ENCODE data around the gene ACTR1B. TPM values are rescaled to one million over a fixed set of nuclear protein-coding genes. Genes with fewer than 3 reads are reported as not detected.

ACTR1B gene
- polyA plus RNA-seq, 3 donors, result 8.9 to 64.4 (median 9.9) TPM

- Mint-ChIP-seq H3K4me1 (peaks cover 5% of the 10 kb centered on the region), H3K9me3 (peaks cover 0 to 2% (median 0%) of the 10 kb centered on the region in 7 donors), H3K27me3 (ENCODE audit: low read depth in 3 of 3) (peaks cover 4 to 7% (median 6%) of the 10 kb centered on the region in 3 donors), H3K36me3 (no peaks in the 10 kb centered on the region), H3K27ac (no peak overlapping the region), H3K4me3 (no peak overlapping the region)
- Histone ChIP-seq H3K4me3 (replicated peaks in 1 of 3; ENCODE audit: low read depth in 2 of 3, low read length in 3 of 3) (no peak overlapping the region), H3K4me1 (ENCODE audit: control insufficient read depth in 1 of 2, insufficient read depth in 2 of 2, low read length in 2 of 2) (no peaks in the 10 kb centered on the region), H3K27ac (ENCODE audit: low read depth in 1 of 2, low read length in 2 of 2) (no peak overlapping the region), H3K4me2 (replicated peaks; ENCODE audit: extremely low read depth, low read length, poor library complexity, severe bottlenecking) (no peak overlapping the region), H2AFZ (ENCODE audit: insufficient read depth, low read depth, low read length, poor library complexity, severe bottlenecking) (no peak overlapping the region), H3K79me2 (ENCODE audit: insufficient read depth, low read length) (no peaks in the 10 kb centered on the region), H3K9me3 (replicated peaks in 1 of 2; ENCODE audit: control insufficient read depth in 1 of 2, insufficient read depth in 1 of 2, low read length in 2 of 2) (no peaks in the 10 kb centered on the region), H4K20me1 (ENCODE audit: insufficient read depth, low read length) (no peaks in the 10 kb centered on the region), H3K9ac (ENCODE audit: insufficient read depth, low read length, poor library complexity, severe bottlenecking) (no peak overlapping the region), H3K27me3 (ENCODE audit: control insufficient read depth in 2 of 2, insufficient read depth in 2 of 2, low read length in 2 of 2) (no peaks in the 10 kb centered on the region), H3K36me3 (replicated peaks in 1 of 2; ENCODE audit: control insufficient read depth in 1 of 2, insufficient read depth in 2 of 2, low read length in 2 of 2) (no peaks in the 10 kb centered on the region)
- DNase-seq, result no peak
- 93% methylated on average over 3 of the region's 19 CpGs for WGBS (ENCODE audit: insufficient coverage)
- intact Hi-C loops (cut with micrococcal nuclease), result loop anchor here in 1 of 2 donors (10.0 kb wide), 1 partner anchor 682 kb away; no protein-coding TSS in a partner anchor
- no peak for TF ChIP-seq CTCF (IDR thresholded peaks at IDR 0.05)
Observed at GRCh38 chr2:97702731-97703470, 39.1 kb upstream of the ACTR1B start.

GRCh38 chr2:97701851-97702465, 38.1 kb upstream of the ACTR1B start:
- WGBS (ENCODE audit: insufficient coverage), result 94% methylated on average over 6 of the region's 6 CpGs
- intact Hi-C loops (cut with micrococcal nuclease), result loop anchor here in 1 of 2 donors (10.0 kb wide), 1 partner anchor 683 kb away; no protein-coding TSS in a partner anchor

More at GRCh38 chr2:97701851-97702465, 38.1 kb upstream of the ACTR1B start:
- Histone ChIP-seq H3K4me1 (ENCODE audit: control insufficient read depth in 1 of 2, insufficient read depth in 2 of 2, low read length in 2 of 2) (no peaks in the 10 kb centered on the region), H2AFZ (ENCODE audit: insufficient read depth, low read depth, low read length, poor library complexity, severe bottlenecking) (no peak overlapping the region), H3K4me2 (replicated peaks; ENCODE audit: extremely low read depth, low read length, poor library complexity, severe bottlenecking) (no peak overlapping the region), H3K27me3 (ENCODE audit: control insufficient read depth in 2 of 2, insufficient read depth in 2 of 2, low read length in 2 of 2) (no peaks in the 10 kb centered on the region), H3K27ac (ENCODE audit: low read depth in 1 of 2, low read length in 2 of 2) (no peak overlapping the region), H3K36me3 (replicated peaks in 1 of 2; ENCODE audit: control insufficient read depth in 1 of 2, insufficient read depth in 2 of 2, low read length in 2 of 2) (no peaks in the 10 kb centered on the region), H3K9ac (ENCODE audit: insufficient read depth, low read length, poor library complexity, severe bottlenecking) (no peak overlapping the region), H4K20me1 (ENCODE audit: insufficient read depth, low read length) (no peaks in the 10 kb centered on the region), H3K4me3 (replicated peaks in 1 of 3; ENCODE audit: low read depth in 2 of 3, low read length in 3 of 3) (no peak overlapping the region), H3K9me3 (replicated peaks in 1 of 2; ENCODE audit: control insufficient read depth in 1 of 2, insufficient read depth in 1 of 2, low read length in 2 of 2) (no peaks in the 10 kb centered on the region), H3K79me2 (ENCODE audit: insufficient read depth, low read length) (no peaks in the 10 kb centered on the region)
- Mint-ChIP-seq H3K4me3 (no peak overlapping the region), H3K4me1 (peaks cover 9% of the 10 kb centered on the region), H3K9me3 (peaks cover 0 to 2% (median 0%) of the 10 kb centered on the region in 7 donors), H3K27ac (no peak overlapping the region), H3K27me3 (ENCODE audit: low read depth in 3 of 3) (peaks cover 3 to 7% (median 5%) of the 10 kb centered on the region in 3 donors), H3K36me3 (no peaks in the 10 kb centered on the region)
- no peak for DNase-seq
- no peak for TF ChIP-seq CTCF (IDR thresholded peaks at IDR 0.05)
